ENCODE results near the gene MRPS10.

The MRPS10 gene

DNA sequence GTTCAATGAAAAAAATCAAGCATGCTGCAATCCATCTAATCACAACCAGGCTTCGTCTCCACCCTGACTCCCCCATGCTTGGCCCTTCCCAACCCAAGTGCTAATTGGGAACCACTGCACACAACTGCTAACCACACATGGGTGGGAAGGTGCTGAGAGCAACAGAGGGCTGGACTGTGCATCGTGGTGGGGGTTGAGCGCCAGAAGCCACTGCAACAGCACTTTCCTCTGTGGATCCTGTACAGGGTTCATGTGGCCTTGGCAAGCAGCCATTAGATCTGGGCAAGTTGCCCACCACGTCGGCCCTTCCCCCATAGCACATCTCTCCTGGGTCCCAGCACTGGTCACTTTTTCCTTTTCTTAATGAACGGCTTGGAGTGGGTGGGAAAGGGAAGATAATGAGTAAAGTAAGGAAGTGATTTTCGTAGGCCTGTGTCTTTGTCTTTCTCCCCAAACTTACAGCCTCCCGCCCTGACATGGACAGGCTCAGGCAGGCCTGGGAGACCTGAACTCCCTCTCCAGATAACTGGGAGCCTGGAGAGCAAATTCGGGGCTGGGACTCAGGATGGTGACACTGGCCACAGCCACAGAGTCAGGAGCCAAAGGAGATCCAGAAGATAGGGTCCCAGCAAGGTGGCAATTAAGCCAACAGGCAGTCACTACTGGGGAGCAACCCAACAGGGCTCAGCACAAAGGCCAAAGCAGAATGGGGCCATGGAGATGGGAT, 34.4 kb upstream of the MRPS10 start:
- no peak for TF ChIP-seq TOX (CRISPR knock-in tag; IDR thresholded peaks at IDR 0.05; ENCODE audit: borderline replicate concordance)
- TF ChIP-seq, protein P1, sequence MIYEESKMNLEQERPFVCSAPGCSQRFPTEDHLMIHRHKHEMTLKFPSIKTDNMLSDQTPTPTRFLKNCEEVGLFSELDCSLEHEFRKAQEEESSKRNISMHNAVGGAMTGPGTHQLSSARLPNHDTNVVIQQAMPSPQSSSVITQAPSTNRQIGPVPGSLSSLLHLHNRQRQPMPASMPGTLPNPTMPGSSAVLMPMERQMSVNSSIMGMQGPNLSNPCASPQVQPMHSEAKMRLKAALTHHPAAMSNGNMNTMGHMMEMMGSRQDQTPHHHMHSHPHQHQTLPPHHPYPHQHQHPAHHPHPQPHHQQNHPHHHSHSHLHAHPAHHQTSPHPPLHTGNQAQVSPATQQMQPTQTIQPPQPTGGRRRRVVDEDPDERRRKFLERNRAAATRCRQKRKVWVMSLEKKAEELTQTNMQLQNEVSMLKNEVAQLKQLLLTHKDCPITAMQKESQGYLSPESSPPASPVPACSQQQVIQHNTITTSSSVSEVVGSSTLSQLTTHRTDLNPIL (CRISPR knock-in tag; IDR thresholded peaks at IDR 0.05; ENCODE audit: low read depth) = no peak
- no peak for TF ChIP-seq ARNTL (CRISPR knock-in tag; IDR thresholded peaks at IDR 0.05; ENCODE audit: borderline replicate concordance, low read depth)
- TF ChIP-seq ZFP30 (CRISPR knock-in tag; IDR thresholded peaks at IDR 0.05) = no peak
- no peak for TF ChIP-seq ZNF565 (CRISPR knock-in tag; conservative IDR thresholded peaks at IDR 0.05; ENCODE audit: low read depth)
- TF ChIP-seq RARB (CRISPR knock-in tag; IDR thresholded peaks at IDR 0.05) = no peak
- TF ChIP-seq, protein P2, sequence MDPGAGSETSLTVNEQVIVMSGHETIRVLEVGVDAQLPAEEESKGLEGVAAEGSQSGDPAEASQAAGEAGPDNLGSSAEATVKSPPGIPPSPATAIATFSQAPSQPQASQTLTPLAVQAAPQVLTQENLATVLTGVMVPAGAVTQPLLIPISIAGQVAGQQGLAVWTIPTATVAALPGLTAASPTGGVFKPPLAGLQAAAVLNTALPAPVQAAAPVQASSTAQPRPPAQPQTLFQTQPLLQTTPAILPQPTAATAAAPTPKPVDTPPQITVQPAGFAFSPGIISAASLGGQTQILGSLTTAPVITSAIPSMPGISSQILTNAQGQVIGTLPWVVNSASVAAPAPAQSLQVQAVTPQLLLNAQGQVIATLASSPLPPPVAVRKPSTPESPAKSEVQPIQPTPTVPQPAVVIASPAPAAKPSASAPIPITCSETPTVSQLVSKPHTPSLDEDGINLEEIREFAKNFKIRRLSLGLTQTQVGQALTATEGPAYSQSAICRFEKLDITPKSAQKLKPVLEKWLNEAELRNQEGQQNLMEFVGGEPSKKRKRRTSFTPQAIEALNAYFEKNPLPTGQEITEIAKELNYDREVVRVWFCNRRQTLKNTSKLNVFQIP (CRISPR knock-in tag; IDR thresholded peaks at IDR 0.05; ENCODE audit: borderline replicate concordance, low read depth) = no peak
- TF ChIP-seq TCF4 (CRISPR knock-in tag; IDR thresholded peaks at IDR 0.05; ENCODE audit: borderline replicate concordance) = 0 out of 2 replicates have a peak, but pooled peaks have one; percentile 23
- peak; percentile 75 for ATAC-seq

DNA sequence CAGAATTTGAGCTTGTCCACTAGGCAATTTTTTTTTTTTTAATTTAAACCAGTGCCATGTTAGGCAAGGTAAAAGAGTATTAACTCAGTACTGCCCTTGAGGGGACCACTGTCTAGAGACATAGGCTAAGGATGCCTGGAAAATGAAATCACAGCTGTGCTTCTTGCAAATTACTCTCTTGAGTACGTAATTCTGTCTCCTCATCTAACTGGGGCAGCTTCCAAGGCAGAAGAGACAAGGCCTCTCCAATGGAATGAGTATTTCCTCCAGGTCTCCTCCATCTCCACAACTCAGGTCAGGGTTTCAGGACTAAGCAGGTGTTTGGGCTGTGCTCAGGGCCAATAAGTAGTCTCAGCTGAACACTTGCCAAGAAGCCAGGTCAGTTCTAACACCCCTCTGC, 33.8 kb upstream of the MRPS10 start:
- peak; percentile 43 for ATAC-seq
- TF ChIP-seq ARNTL (CRISPR knock-in tag; IDR thresholded peaks at IDR 0.05; ENCODE audit: borderline replicate concordance, low read depth) (no peak), CSDC2 (CRISPR knock-in tag; IDR thresholded peaks at IDR 0.05) (no peak), ZNF70 (CRISPR knock-in tag; IDR thresholded peaks at IDR 0.05) (no peak), BACH2 (CRISPR knock-in tag; IDR thresholded peaks at IDR 0.05; ENCODE audit: borderline replicate concordance) (no peak), ZNF8 (CRISPR knock-in tag; IDR thresholded peaks at IDR 0.05) (no peak), ISL1 (CRISPR knock-in tag; IDR thresholded peaks at IDR 0.05) (no peak)
- TF ChIP-seq, protein P3, sequence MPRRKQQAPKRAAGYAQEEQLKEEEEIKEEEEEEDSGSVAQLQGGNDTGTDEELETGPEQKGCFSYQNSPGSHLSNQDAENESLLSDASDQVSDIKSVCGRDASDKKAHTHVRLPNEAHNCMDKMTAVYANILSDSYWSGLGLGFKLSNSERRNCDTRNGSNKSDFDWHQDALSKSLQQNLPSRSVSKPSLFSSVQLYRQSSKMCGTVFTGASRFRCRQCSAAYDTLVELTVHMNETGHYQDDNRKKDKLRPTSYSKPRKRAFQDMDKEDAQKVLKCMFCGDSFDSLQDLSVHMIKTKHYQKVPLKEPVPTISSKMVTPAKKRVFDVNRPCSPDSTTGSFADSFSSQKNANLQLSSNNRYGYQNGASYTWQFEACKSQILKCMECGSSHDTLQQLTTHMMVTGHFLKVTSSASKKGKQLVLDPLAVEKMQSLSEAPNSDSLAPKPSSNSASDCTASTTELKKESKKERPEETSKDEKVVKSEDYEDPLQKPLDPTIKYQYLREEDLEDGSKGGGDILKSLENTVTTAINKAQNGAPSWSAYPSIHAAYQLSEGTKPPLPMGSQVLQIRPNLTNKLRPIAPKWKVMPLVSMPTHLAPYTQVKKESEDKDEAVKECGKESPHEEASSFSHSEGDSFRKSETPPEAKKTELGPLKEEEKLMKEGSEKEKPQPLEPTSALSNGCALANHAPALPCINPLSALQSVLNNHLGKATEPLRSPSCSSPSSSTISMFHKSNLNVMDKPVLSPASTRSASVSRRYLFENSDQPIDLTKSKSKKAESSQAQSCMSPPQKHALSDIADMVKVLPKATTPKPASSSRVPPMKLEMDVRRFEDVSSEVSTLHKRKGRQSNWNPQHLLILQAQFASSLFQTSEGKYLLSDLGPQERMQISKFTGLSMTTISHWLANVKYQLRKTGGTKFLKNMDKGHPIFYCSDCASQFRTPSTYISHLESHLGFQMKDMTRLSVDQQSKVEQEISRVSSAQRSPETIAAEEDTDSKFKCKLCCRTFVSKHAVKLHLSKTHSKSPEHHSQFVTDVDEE (CRISPR knock-in tag; IDR thresholded peaks at IDR 0.05) = no peak

DNA sequence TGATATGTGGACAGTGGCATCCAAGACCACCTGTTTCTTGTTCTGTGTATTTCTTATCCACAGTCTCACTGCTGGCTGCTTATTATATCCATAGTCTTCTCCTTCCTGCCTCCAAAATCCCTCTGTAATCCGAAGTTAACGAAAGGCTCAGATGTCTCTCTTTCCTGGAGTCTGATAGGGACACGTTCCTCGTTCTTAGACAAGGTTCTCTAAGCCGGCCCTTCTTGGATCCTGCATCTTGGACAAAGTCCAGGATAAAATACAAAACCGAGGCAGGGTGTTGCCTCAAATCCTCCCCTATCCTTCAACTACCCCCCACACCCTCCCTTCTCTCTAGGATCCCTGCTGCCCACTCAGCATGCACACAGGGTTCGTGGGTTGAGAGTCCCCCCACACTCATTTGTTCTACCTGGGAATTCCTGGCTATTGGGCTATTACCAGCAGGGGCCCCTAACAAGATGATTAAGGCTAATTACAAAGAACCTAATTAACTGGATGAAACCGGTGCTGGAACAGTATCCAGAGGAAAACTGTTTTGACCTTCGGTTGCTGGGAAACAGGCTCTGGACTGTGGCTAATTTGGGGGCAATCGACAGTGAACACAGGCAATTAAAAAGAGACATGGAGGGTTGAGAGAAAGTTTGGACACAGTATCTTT, 32.7 kb upstream of the MRPS10 start:
- ATAC-seq = no peak

DNA sequence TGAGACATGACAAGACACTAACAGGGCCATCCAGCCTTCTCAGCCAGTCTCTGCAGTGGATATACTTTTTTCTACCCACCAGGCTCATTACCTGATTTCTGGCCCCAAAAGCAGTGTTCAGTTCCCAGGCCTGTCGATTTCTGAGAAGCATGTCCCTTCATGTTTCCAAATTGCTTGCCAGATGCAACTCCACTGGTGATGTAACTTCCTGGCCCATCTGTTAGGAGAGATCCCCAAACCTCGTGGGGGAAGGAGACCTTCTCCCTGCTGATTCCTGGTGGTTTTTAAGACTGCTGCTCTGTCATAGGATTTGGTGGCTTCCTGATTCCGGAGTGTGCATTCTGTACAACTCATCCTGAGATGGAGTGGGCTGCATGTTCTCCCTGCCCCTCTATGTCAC, 31.6 kb upstream of the MRPS10 start:
- no peak for ATAC-seq
- TF ChIP-seq ARNTL (CRISPR knock-in tag; IDR thresholded peaks at IDR 0.05; ENCODE audit: borderline replicate concordance, low read depth) = no peak
- no peak for TF ChIP-seq TOX (CRISPR knock-in tag; IDR thresholded peaks at IDR 0.05; ENCODE audit: borderline replicate concordance)
- TF ChIP-seq ZFP30 (CRISPR knock-in tag; IDR thresholded peaks at IDR 0.05) = no peak
- TF ChIP-seq ZC3H10 (CRISPR knock-in tag; IDR thresholded peaks at IDR 0.05) = no peak
- TF ChIP-seq, protein P4, sequence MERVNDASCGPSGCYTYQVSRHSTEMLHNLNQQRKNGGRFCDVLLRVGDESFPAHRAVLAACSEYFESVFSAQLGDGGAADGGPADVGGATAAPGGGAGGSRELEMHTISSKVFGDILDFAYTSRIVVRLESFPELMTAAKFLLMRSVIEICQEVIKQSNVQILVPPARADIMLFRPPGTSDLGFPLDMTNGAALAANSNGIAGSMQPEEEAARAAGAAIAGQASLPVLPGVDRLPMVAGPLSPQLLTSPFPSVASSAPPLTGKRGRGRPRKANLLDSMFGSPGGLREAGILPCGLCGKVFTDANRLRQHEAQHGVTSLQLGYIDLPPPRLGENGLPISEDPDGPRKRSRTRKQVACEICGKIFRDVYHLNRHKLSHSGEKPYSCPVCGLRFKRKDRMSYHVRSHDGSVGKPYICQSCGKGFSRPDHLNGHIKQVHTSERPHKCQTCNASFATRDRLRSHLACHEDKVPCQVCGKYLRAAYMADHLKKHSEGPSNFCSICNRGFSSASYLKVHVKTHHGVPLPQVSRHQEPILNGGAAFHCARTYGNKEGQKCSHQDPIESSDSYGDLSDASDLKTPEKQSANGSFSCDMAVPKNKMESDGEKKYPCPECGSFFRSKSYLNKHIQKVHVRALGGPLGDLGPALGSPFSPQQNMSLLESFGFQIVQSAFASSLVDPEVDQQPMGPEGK (CRISPR knock-in tag; IDR thresholded peaks at IDR 0.05; ENCODE audit: borderline replicate concordance) = no peak
- no peak for TF ChIP-seq RARB (CRISPR knock-in tag; IDR thresholded peaks at IDR 0.05)
- TF ChIP-seq, protein P2 (CRISPR knock-in tag; IDR thresholded peaks at IDR 0.05; ENCODE audit: borderline replicate concordance, low read depth) = no peak
- TF ChIP-seq ESRRG (CRISPR knock-in tag; IDR thresholded peaks at IDR 0.05) = no peak
- TF ChIP-seq, protein P1 (CRISPR knock-in tag; IDR thresholded peaks at IDR 0.05; ENCODE audit: low read depth) = no peak
- TF ChIP-seq, protein P3 (CRISPR knock-in tag; IDR thresholded peaks at IDR 0.05) = no peak
- TF ChIP-seq TCF4 (CRISPR knock-in tag; IDR thresholded peaks at IDR 0.05; ENCODE audit: borderline replicate concordance) = no peak
- no peak for TF ChIP-seq GLIS3 (CRISPR knock-in tag; IDR thresholded peaks at IDR 0.05)
- no peak for TF ChIP-seq ZNF565 (CRISPR knock-in tag; conservative IDR thresholded peaks at IDR 0.05; ENCODE audit: low read depth)
- TF ChIP-seq BACH2 (CRISPR knock-in tag; IDR thresholded peaks at IDR 0.05; ENCODE audit: borderline replicate concordance) = no peak

More for the DNA sequence above, 32.7 kb upstream of the MRPS10 start:
- no peak for TF ChIP-seq SNAI2 (CRISPR knock-in tag; IDR thresholded peaks at IDR 0.05)

Data from SK-N-SH treated with all-trans-retinoic acid at 6 μM for 48 hours (cell line).